B cell (primary cell): Measurements from ENCODE around the gene SERPINB6.

Source experiments
- CTCF ChIP-seq: fragments of 200-600 bp; IDR thresholded peaks from one replicate; pipeline ENCODE4 v1.8.0; 2022; ENCODE audit warnings: antibody characterized with exemption, mild to moderate bottlenecking
- EZH2 ChIP-seq: IDR thresholded peaks from 2 replicates; pipeline ENCODE4 v1.6.1; 2012; ENCODE audit warnings: borderline replicate concordance, low read depth, mild to moderate bottlenecking, moderate library complexity, low read length; ENCODE audit not compliant: insufficient read depth, poor library complexity, severe bottlenecking

GRCh38 chr6:3009930-3010329, 38.6 kb upstream of the SERPINB6 start:
- no peak for TF ChIP-seq CTCF
- no peak for TF ChIP-seq EZH2
